ENCODE measurements around the gene PARVA.

DNA sequence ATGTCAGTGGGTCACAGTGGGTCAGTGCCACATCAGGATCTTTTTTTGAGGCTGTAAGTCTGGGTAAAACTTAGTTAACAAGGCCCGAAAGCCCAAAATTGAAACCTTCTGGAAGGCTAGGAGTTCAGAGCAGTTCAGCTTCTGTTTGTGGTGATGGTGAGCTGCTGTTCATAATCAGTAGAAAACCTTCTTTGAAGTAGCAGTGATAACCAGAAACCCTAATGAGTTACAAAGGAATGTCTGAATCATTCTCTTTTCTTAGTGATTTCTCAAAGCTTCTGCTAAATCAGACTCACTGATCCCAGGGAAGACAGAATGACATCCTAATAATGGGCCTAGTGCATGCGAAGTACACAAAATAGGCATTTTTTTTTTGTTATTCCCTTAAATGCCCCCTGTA, 124.7 kb downstream of the PARVA start:
- TF ChIP-seq, protein P1, sequence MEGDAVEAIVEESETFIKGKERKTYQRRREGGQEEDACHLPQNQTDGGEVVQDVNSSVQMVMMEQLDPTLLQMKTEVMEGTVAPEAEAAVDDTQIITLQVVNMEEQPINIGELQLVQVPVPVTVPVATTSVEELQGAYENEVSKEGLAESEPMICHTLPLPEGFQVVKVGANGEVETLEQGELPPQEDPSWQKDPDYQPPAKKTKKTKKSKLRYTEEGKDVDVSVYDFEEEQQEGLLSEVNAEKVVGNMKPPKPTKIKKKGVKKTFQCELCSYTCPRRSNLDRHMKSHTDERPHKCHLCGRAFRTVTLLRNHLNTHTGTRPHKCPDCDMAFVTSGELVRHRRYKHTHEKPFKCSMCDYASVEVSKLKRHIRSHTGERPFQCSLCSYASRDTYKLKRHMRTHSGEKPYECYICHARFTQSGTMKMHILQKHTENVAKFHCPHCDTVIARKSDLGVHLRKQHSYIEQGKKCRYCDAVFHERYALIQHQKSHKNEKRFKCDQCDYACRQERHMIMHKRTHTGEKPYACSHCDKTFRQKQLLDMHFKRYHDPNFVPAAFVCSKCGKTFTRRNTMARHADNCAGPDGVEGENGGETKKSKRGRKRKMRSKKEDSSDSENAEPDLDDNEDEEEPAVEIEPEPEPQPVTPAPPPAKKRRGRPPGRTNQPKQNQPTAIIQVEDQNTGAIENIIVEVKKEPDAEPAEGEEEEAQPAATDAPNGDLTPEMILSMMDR (conservative IDR thresholded peaks at IDR 0.05) = no peak
- no peak for TF ChIP-seq EZH2 (IDR thresholded peaks at IDR 0.05; ENCODE audit: low read depth)
